Dermis microvascular lymphatic vessel endothelial cell (primary cell): ENCODE data around the gene WDR43. TPM values are rescaled to one million over a fixed set of nuclear protein-coding genes. Genes with fewer than 3 reads are reported as not detected.
A peak's percentile ranks its signal among the peaks of the same experiment; 100 is the strongest.
"Not testable (repeated sequence)": the region's sequence is repeated elsewhere in the genome, so short reads cannot be mapped to it uniquely, and the experiment has no call there.

ENCODE experiments used
- DNase-seq, 2 donors: peaks; one replicate each; pipeline versions ENCODE4 v3.0.0 to v3.0.0-alpha.2; 2010; ENCODE audit warnings: low read depth in 2 of 2
- total RNA-seq: library from RNA; depleted of rRNA; stranded (reverse); fragments of >200 nt; gene quantifications from 2 replicates; pipeline ENCODE4 v1.2.1, GENCODE V29; 2014

Gene WDR43
- total RNA-seq, 1 donor from 2014 or later = 49.6 TPM

DNA sequence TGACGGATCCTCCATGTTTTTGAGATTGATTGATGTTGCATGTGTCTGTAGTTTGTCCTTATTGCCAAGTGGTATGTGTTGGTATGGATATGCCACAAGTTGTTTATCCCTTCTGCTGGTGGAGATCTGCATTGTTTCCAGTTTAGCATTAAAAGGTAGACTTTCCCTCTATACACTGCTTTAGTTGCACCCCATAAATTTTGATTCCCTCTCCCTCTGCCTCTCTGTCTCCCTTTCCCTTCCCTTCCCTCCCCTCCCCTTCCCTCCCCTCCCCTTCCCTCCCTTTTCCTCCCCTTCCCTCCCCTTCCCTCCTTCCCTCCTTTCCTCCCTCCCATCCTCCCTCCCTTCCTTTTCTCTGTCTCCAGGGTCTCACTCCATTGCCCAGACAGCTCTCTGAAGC, 68.0 kb downstream of the WDR43 start:
- no peak for DNase-seq

DNA sequence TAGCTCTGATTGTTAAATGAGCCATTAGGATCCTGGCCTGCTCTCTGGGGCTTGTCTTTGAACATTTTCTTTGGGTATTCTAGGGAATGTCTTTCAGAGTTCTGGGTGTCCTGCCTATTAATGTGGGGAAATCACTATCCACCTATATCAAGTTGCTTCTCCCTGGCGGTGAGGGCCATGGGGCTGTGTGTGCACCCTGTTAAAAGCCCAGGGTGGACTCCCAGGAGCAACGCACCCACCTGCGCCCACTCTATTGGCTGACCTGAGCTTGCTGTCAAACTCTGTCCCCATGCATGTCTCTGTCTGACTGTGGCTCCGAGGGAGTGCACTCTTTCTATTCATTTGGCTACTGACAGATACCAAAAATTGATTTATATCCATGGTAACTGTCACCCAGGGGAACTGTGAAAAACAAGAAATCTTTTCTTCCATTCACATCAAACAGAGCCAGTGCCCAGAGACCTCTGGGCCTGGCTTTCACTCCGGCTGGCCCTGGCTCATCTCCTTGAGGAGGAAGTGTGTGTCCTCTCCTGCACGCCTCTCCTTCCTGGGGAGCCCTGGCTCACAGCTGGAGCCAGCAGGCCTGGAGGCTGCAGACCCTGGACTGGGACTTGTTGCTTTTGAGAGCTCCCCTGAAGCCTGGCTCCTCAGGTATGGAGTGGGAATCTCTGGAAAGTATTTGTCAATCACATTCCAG, 76.1 kb downstream of the WDR43 start:
- DNase-seq = no peak

DNA sequence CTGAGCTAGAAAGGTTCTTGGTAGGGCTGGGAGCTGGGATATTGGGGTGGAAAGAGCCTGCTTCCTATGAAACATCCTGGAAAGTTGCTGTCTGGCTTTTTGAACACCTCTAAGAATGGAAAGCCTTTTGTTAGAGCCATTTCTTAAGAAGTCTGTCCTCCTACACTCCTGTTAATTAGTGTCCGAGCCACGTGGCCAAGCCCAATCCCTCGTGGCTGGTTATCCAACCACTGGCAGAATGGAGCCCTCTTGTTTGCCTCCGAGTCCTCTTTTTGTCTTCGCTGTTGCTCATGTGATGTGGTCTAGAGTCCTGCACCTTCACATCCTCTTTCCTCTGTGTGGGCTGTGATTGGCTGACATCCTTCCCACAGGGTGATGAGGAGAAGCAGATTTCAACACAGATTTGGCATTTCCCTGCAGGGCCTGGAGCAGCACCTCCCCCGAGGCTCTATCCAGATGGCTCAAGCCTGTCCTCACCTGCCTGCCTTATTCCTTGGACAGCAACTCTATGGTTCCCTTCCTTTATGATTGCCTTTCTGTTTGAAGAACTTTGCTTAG, 78.4 kb downstream of the WDR43 start:
- DNase-seq = no peak

DNA sequence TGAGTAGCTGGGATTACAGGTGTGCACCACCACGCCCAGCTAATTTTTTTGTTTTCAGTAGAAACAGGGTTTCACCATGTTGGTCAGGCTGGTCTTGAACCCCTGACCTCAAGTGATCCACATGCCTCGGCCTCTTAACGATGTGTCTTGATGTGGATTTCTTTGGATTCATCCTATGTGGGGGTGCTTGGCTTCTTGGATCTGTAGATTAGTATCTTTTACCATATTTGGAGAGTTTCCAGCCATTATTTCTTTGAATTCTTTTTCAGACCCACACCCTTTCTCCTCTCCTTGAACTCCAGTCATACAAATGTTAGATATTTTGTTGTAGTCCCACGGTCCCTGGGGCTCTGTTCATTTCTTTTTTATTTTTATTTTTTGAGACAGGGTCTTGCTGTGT, 79.8 kb downstream of the WDR43 start:
- DNase-seq = no peak

DNA sequence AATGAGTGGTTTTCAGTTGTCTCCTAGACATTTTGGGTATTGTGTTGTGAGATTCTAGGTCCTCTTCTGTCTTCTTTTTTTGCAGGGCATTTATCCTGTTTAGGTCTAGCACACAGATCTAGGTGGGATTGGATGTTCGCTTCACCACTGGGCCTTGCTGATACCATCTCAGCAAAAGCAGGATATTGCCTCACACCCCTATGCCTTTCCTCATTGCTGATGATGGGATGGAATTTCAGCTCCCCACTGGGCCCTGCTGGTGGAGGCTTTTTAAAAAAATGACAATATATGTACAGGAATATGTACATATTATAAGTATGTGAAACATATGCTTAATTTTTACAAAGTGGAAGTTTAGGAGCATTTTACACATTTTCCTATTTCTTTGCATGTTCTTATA, 81.2 kb downstream of the WDR43 start:
- no peak for DNase-seq

DNA sequence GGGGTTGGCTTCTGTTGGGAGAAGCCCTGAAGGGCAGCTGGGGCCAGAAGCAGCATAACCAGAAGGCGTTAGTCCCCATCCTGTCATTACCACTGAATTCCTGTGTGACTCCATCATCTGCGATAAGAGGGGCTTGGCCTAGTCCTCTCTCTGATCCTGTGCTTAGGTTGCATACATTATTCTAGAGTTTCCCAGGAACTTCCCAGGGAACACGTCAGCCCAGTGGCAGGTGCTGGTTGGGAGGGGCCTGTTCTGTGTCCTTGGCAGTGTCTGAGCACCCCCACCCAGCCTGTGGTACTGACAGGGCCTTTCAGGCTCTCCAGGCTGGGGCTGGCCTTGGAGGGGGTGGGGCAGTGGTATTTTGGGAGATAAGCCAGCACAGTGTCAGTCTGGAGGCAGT, 82.1 kb downstream of the WDR43 start:
- no peak for DNase-seq

DNA sequence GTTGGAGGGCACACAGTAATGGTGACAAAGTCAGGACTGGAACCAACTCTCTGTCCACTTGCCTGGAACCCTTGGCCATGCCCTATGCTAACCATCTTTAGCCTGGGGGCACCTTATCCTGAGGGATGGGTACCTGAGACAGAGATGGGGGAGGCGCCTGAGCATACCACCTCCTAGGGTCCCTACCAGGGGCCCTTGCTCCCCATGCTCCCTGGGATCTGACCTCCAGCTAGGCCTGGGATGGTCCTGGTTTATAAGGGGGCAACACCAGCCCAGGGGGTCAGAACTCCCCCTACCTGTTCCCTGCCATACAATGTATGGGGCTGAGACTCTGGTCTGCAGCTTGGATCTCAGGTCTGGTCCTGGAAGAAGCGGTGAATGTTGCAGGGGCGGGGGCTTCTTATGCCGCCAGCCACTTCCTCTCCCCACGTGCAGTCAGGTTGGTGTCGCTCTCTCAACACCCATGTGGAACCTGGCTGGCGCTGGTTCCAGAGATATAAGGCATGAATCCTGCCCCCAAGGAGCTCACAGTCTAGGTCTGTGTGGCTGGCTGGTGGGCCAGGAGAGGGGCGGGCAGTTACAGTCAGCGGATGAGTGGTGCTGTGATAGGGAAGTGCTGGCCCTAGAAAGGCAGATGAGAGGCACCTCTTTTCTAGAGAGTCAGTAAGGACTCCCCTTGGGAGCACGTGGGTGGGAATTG, 82.9 kb downstream of the WDR43 start:
- DNase-seq = no peak

DNA sequence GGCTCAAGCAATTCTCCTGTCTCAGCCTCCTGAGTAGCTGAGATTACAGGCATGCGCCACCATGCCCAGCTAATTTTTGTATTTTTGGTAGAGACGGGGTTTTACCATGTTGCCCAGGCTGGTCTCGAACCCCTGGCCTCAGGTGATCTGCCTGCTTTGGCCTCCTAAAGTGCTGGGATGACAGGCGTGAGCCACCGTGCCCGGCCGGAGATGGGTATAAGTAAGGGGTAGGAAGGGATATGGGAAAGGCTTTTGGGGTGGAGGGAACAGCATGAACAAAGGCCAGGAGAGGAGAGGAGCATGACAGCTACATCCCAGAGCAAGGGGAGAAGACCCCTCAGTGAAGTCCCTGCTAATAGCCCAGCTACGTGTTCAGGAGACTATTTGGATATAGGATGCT, 83.5 kb downstream of the WDR43 start:
- DNase-seq = not testable (repeated sequence)

DNA sequence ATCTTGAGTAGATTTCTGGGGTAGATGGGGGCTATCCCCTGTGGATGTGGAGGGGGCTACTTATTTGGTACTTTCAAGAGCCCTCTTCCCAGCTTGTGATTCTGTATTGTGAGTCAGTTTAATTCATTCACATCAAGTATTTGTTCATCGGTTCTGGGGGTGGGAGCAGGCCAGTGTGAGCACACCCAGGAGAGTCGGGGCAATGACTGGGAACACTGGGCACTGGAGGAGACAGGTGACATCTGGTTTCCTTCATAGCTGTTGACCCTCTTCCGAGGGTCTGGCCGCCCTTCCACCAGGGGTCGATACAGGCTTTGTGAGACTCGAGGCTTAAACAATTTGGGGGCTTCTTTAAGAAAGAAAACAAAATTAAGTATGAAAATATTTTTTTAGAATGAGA, 84.1 kb downstream of the WDR43 start:
- no peak for DNase-seq

DNA sequence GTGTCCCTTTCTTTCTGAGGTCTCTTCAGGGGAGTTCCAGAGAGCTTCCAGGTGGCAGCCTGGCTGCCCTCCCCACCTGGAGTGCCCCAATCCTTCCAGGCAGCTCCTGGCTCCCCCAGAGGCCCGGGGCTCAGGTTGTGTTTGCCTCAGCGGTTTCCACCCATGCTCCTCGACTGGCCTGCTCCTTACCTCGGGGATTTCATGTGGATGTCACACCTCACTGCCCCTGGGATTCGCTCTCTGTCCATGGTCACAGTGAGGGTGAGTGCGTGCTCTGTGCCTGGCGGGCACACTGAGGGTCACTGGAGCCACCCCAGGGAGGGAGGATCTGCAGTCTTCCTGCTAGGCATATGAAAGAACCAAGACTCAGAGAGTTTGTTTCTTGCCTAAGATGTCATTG, 84.6 kb downstream of the WDR43 start:
- no peak for DNase-seq

DNA sequence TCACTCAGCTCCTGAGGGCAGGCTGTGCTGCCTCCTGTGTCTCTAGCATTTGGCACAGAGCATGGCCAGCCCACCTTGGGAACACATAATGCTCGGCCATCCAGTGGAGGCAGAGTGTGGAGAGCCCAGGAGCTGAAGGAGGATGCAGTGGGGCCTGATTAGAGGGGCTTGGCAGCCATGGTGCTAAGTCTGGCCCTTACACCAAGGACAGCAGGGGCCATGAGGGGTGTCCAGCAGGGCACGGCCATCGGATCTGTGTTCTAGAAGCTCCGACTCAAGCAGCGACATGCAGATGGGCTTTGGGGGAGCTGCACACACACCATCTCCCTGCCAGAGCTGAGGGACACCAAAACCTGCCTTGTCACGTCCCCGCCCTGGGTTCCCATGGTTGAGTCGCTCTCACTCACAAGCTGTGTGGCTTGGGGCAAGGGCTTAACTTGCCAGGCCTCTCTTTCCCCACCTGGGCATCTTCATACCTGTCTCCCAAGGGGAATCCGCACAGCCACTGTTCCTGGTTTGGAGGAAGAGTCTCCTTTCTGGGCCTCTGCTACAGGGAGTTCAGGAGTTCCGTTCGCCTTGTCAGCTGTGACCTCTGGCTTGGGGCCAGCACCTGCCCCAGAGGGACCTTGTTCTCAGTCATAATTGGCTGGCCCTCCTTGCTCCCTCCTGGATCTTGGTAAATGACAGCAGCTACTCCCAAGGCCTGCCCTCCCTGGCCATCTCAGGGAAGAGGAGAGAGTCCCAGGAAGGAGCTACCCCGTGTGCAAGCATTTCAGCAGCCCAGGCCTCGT, 85.3 kb downstream of the WDR43 start:
- no peak for DNase-seq

DNA sequence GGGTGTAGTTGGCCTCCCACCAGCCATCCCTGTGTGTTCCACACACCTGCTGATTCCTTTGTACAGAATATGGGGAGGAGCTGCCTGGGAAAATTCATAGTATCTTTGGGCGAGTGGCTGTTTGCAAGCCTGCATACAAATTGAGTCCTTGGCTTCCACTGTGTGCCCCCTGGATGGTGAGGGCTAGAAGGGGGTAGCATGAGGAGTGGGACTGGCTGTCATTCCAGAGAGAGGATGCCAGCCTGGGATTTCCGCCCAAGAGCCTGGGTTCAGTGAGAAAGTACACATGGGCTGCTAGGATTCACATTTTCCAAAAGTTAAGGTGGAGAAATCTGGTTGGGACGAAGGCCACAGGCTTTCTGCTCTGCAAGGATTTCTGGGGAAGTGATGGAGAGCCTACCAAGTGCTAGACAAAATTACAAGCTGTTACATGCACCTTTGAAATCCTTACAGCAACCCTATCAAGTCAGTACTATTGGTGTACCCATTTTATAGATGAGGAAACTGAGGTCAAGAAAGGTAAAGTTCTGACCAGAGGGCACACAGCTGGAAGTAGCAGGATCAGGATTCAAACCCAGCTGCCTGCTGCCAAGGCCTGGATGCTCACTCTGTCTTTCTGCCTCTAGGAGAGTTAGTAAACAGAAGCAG, 86.0 kb downstream of the WDR43 start:
- DNase-seq = no peak

DNA sequence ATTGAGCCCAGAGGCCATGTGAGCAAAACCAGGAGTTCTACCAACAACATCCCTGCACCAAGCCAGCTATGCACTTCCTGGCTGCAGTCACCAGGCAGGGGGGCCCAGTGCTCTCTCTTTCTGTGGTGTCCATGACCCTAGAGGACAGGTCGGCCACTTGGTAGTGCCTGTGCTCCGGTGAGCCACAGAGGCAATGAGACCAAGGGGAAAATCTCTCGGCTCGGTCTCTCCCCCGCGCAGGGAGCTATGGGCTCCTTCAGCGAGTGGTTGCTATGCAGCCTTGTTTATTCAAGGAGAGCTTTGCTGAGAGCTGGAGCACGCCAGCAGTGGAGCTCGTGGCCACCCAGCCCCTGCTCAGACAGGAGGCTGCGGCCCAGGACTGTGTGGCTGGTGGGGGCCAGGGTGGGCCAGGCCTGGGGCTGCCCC, 86.6 kb downstream of the WDR43 start, which contains the start of gene TOGARAM2:
TSS of gene TOGARAM2 (plus strand) at position 283 of the 426 bp plus-strand sequence. CDS start 13,537 bp downstream, outside the sequence.
- no peak for DNase-seq

DNA sequence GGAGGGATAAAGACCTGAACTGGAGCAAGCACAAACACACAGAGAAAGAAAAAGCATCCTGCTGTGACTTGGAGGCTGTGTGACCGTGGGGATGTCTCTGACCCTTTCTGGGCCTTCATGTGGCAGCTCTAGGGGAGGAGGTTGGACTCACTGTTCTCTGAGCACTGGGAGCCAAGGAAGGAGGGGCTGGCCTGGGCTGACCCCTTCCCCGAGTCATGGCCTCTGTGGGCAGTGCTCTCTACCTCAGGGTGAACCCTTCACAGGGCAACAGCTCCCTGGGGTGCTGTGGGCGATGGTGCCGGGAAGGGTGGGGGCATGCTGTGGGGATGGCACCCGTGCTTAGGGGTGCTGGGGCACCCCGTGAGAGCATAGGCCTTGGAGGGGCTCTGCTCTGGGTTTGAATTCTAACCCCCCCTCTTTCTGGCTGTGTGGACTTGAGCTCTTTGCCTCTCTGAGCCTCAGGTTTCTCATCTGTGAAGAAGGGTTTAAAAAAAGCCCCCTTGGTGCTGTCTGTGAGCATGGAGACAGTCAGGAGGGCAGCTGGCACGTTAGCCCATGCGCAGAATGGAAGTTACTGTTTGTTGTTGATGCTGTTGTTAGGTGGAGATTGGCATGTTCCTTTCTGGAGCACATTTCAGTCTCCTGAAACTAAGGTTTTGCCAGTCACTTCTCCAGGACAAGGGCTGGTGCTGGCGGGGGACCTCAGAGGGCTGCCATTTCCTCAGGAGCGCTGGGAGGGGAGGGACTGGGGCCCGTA, 87.3 kb downstream of the WDR43 start:
- no peak for DNase-seq

DNA sequence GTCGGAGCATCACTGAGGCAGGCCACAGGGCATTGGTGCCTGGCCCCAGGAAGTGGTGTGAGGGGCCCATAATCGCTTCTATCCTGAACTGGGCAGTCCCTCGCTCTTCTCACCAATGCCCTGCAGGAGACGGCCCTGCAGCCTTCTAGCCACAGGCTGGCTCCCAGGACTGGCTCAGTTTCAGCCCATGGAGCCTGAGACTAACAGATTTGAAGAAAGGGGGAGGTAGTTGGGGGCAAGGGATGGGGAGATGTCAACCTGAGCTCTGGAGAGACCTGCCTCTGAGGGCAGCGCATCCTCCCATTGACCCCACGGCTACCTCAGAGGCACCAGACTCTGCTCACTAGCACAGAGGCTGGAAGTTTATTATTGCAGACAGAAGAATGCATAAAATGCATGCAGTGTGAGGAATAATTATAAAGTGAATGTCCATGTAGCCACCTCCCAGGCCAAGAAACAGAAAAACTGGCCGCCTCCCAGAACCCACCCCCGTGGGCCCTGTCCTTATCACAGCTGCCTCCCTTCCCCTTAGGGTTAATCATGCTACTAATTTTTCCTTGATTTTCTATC, 88.0 kb downstream of the WDR43 start:
- no peak for DNase-seq

DNA sequence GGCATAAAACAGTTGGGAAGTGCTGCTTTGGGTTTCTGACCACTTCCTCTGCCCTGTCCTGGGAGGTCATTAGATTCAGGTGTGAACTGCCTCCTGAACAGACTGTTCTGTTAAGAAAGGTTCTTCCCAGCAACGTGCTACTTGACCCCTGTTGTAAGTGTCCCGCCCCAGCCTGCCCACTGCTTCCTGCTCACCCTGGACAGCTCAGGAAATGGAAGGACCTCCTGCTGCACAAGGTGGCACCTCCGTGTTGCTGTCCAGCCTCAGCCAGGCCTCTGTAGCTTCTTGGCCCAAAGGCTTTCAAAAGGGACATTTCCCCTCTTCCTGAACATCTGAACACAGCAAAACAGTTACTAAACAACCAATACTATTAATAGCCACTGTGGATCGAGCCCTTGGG, 92.0 kb downstream of the WDR43 start:
- peak; percentile 15 to 21 for DNase-seq

DNA sequence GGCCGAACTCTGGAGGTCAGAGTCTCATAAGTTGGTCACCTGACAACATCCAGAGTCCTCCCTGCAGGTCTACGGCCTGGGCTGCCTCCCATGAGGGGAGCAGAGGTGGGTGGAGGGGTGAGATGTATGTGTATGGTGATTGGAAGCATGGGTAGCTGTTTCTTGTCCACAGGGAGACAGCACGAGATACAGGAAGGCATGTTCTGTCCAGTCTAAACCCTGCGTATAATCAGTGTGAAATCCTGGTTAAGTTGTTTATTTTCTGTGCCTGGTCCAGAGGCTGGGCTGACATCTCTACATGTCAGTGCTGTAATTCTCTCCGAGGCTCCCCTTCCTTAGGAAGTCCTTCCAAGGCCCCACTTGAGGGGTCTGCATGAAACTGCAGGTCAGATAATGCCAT, 95.5 kb downstream of the WDR43 start:
- DNase-seq = no peak

DNA sequence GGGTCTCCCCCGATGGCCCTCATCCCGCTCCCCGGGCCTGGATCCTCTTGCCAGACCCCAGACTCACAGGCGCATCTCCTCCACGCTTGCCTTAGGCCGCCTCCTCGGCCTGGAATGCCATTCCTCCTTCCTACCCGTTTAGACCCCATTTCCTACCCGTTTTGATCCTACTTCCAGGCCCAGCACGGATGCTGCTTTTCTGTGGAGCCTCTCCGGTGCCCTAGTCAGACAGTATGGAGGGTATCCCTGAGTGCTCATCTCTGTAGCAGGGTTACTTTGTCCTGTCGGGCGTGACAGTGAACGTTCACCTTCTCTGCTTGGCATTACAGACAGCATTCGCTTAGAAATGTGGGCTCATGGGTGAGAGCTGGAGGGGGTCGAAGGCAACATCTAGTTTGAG, 96.0 kb downstream of the WDR43 start:
- no peak for DNase-seq

DNA sequence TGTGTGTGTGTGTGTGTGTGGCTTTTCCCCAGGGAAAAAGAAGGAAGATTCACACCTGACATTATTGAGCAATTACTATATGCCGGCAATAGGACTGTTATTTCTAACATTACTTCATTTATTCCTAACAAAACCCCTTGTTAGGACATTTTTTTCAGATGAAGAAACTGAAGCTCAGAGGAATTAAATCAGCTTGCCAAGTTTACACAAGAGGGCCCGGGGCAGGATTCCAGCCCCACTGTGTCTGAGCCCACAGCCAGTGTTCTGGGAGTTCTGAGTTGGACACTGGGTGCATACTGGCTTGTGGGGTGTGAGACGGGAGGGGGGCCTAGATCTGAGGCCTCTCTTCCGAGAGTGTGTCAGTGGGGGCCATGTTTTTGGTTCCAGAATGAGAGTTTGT, 96.6 kb downstream of the WDR43 start:
- DNase-seq = no peak

DNA sequence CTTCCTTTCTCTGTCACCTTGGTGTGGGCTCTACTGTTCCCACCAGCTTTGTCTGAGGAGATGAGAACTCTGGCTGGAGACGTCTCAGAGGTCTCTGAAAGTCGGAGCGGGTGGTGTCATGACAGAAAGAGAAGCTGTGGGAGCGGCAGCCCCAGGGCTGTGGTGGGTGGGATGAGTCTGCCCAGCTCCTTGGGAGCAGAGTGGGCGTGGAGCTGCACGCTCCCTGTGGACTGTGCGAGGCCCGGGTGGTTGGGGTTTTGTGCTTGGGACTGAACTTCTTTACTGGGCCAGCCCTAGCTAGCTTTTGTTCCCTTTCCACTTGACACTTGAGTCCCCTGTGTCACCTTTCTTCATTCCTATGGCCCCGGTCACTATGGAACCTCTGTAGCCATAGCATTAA, 97.0 kb downstream of the WDR43 start:
- DNase-seq = no peak
